Heart right ventricle (tissue), 16 donors: Measurements from ENCODE around the gene RAI1. TPM values are rescaled to one million over a fixed set of nuclear protein-coding genes. Genes with fewer than 3 reads are reported as not detected.
A peak's percentile ranks its signal among the peaks of the same experiment; 100 is the strongest.

Experiments
- ATAC-seq, 8 donors: fragments of 200-7000 bp; cut with Tn5 transposase; one replicate each; pipeline ENCODE4 v1.9.1; 2020; ENCODE audit warnings: mild to moderate bottlenecking in 8 of 8, moderate library complexity in 8 of 8, moderate number of reproducible peaks in 1 of 8
- DNase-seq, 2 donors: peaks; one replicate each; pipeline ENCODE4 v3.0.0-alpha.2; 2020
- H3K27ac ChIP-seq, 10 donors: fragments of 200-600 bp; sonication (generic) in 2 of 10; one replicate each; pipeline versions ENCODE4 v1.5.0 to v1.8.0; 2020 to 2022; ENCODE audit warnings: mild to moderate bottlenecking in 3 of 10
- H3K27me3 ChIP-seq, 7 donors: fragments of 200-600 bp; one replicate each; pipeline ENCODE4 v1.8.0; 2021 to 2022; ENCODE audit warnings: mild to moderate bottlenecking in 2 of 7
- H3K36me3 ChIP-seq, 9 donors: fragments of 200-600 bp; sonication (generic) in 1 of 9; one replicate each; pipeline versions ENCODE4 v1.5.0 to v1.8.0; 2020 to 2022; ENCODE audit warnings: mild to moderate bottlenecking in 2 of 9
- H3K4me1 ChIP-seq, 9 donors: fragments of 200-600 bp; sonication (generic) in 1 of 9; one replicate each; pipeline versions ENCODE4 v1.5.0 to v1.8.0; 2020 to 2022; ENCODE audit warnings: mild to moderate bottlenecking in 4 of 9
- H3K4me3 ChIP-seq, 10 donors: fragments of 200-600 bp; sonication (generic) in 2 of 10; one replicate each; pipeline versions ENCODE4 v1.5.0 to v1.8.0; 2020 to 2022; ENCODE audit warnings: mild to moderate bottlenecking in 7 of 10, moderate library complexity in 2 of 10
- H3K9me3 ChIP-seq, 11 donors: fragments of 200-600 bp in 10 of 11; sonication (generic) in 2 of 11; one replicate each; pipeline versions ENCODE4 v1.5.0 to v1.8.0; 2013 to 2022; ENCODE audit warnings: mild to moderate bottlenecking in 2 of 11, control low read depth in 1 of 11, moderate library complexity in 1 of 11
- WGBS, 2 donors: extraction: QIAGEN DNeasy Blood & Tissue Kit; methylation state at CpG; one replicate each; pipeline ENCODE4 v1.1.7; 2013; ENCODE audit warnings: inconsistent platforms in 1 of 2; 5-methylcytosine and 5-hydroxymethylcytosine counted together
- intact Hi-C, 10 donors: fragments of 100-400 bp; cut with DNase I; formaldehyde crosslinking; loops; one replicate each; pipeline versions ENCODE4 v1.11.1 to v1.14.2; 2022
- polyA plus RNA-seq, 2 donors: library from polyadenylated mRNA; stranded (reverse); fragments of 200-250 nt; gene quantifications; one replicate each; pipeline ENCODE4 v1.2.3, GENCODE V29; 2013
- total RNA-seq, 10 donors: library from RNA; stranded (reverse); fragmentation: NEBNext Ultra II Directional in 3 of 10; extraction: Animal tissue kit (Norgen Biotek cat#: 25700) in 3 of 10; gene quantifications; one replicate each; pipeline versions ENCODE4 v1.2.1 to v1.2.4, GENCODE V29; 2021 to 2023
- TF ChIP-seq, protein P1 (sequence below), 9 donors: fragments of 200-600 bp; sonication (generic) in 2 of 9; IDR thresholded peaks; one replicate each; pipeline versions ENCODE4 v1.5.0 to v1.8.0; 2021 to 2022; ENCODE audit warnings: antibody characterized with exemption in 9 of 9, mild to moderate bottlenecking in 5 of 9, moderate library complexity in 1 of 9
- donor health status: Arrhythmogenic right ventricular cardiomyopathy.
- donor health status: ischemic (EF 13 %, LVEDD 7.1; RV severe dilation, severe dysfunction).
- donor health status: healthy with polysubstance abuse.
- donor health status: DM: no; HTN: yes; CAD: no.
- donor health status: DM: no; HTN: no; CAD: no.
- donor health status: ischemic (EF 25% LVEDD 6.9; RV normal size, moderate dysfunction).
- donor health status: ischemic (EF 25% LVEDD 5.7; RV mildly dilated, moderate dysfunction).
- donor health status: healthy.
- donor health status: DM: yes; HTN: yes; CAD: no.
- donor health status: Ischemic cardiomyopathy.
- donor health status: ischemic (EF 35%, LVEDD 5.7; RV mildly dilated, moderate dysfunction).
- donor health status: nonischemic (EF 11% LVEDD 7.7; RV severe dilation, severe dysfunction).
- donor health status: DM: yes; HTN: yes; CAD: no.
- donor health status: PGD.
- donor health status: ischemic (EF 29% LVEDD 5.4; RV normal size, mild dysfunction).
- donor health status: nonischemic (EF 23%, LVEDD 6.1; RV moderate dilation, normal function).

The RAI1 gene
- total and polyA plus RNA-seq, 12 donors, result 13.8 to 32.0 (median 19.8) TPM

DNA sequence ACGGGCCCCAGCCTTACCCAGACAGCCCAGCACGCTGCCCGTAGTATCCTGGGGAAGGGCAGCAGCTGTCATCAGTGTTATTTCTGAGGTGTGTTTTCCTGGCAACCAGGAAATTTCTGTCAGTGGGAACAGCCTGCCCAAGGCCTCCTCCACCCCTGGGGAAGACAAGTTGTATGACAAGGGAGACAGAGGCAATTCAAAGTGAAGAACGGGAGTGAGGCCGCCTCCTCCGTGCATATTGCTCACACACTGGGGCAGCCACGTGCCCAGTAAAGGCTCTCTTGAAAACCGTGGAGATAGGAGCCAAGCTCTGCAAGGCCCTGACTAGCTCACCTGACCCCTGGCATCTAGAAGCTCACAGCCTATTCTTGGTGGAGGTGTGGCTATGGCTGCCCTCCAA is 57.6 kb downstream of the RAI1 start:
- no peaks in the 10 kb centered on the region for H3K36me3 ChIP-seq
- 35 to 36% methylated on average over 8 of the region's 8 CpGs for WGBS, 2 donors
- peaks cover 22 to 79% (median 70%) of the 10 kb centered on the region in 9 donors for H3K4me1 ChIP-seq
- no peaks in the 10 kb centered on the region for H3K9me3 ChIP-seq
- peak in 7 of 8 donors; percentile 53 to 74 (median 60) for ATAC-seq
- intact Hi-C loops, result no loop called here
- DNase-seq, result peak in 1 of 2 donors; percentile 54
- no peak overlapping the region for H3K4me3 ChIP-seq
- TF ChIP-seq, protein P1, sequence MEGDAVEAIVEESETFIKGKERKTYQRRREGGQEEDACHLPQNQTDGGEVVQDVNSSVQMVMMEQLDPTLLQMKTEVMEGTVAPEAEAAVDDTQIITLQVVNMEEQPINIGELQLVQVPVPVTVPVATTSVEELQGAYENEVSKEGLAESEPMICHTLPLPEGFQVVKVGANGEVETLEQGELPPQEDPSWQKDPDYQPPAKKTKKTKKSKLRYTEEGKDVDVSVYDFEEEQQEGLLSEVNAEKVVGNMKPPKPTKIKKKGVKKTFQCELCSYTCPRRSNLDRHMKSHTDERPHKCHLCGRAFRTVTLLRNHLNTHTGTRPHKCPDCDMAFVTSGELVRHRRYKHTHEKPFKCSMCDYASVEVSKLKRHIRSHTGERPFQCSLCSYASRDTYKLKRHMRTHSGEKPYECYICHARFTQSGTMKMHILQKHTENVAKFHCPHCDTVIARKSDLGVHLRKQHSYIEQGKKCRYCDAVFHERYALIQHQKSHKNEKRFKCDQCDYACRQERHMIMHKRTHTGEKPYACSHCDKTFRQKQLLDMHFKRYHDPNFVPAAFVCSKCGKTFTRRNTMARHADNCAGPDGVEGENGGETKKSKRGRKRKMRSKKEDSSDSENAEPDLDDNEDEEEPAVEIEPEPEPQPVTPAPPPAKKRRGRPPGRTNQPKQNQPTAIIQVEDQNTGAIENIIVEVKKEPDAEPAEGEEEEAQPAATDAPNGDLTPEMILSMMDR (IDR thresholded peaks at IDR 0.05), result no peak
- H3K27ac ChIP-seq, result peak overlapping the region in 9 of 10 donors; percentile 9 to 79 (median 64)
- H3K27me3 ChIP-seq, result no peaks in the 10 kb centered on the region

DNA sequence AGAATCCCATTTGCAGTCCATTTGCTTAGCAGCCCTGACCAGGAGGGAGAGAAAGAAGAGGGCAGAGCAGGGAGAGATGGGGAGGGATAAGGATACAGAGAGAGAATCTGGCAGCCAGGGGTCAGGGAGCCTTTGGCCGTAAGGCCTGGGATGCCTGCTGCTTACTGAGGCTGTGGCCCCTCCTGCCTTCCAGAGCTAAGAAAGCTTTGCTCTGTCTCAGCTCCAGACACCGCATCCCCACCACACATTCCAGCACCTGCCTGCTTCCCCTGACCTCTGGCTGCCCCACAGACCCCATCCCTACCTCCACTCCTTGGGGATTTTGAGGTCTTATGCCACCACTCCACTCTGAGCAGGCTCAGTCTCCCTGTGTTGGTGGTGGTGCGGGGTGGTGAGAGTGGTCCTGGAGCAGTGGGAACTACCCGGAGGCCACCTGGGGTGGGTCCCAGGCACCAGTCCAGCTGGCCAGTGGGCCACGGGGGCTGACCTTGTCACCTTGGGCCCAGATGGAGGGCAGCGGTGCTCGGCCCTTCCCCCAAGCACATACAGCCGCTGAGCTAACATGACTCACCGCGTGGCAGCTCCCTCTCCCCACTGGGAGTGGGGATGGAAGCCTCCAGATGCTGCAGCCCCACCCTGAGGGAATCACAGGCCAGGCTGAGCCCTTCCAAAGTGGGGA is 58.3 kb downstream of the RAI1 start:
- intact Hi-C loops, result loop anchor here in 1 of 10 donors (5.0 kb wide), 1 partner anchor 42 kb away; no protein-coding TSS in a partner anchor
- no peaks in the 10 kb centered on the region for H3K27me3 ChIP-seq
- DNase-seq, result no peak
- no peaks in the 10 kb centered on the region for H3K9me3 ChIP-seq
- peak; percentile 26 to 73 (median 64) for ATAC-seq
- 35 to 47% methylated on average over 10 of the region's 10 CpGs for WGBS, 2 donors
- peaks cover 22 to 81% (median 71%) of the 10 kb centered on the region in 9 donors for H3K4me1 ChIP-seq
- TF ChIP-seq, protein P1 (IDR thresholded peaks at IDR 0.05), result no peak
- peak overlapping the region in 9 of 10 donors; percentile 9 to 79 (median 64) for H3K27ac ChIP-seq
- H3K36me3 ChIP-seq, result no peaks in the 10 kb centered on the region
- no peak overlapping the region for H3K4me3 ChIP-seq

DNA sequence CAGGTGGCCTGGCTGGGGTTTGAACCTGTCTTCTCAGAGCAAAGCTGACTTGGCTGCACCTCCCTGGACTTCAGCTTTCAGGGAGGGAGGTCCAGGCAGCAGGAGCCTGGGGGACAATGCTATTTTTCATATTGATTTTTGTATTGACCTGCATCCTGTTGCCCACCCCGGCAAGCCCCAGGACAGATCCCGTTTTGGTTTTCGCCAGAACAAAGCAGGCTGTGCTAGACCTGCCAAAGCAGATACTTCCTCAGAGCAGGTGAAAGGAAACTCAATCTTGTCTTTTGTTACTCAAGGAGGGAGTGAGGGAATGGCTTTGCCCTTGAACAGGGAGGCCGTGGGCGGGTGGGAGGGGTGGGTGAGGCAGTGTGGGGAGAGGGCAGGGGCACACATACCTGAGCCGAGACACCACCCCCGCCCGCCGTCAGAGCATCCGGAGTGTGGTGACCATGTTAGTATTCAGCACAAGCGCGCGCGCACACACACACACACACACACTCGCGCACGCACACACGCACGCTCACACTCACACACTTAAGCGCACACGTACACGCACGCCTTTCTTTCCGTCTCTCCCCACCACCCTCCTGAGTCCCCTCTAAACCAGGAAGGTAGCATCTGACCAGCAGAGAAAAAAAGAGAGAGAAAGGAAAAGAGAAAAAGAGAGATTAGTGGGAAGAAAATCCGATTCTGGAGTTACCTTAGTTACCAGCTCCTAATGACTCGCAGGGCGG is 59.5 kb downstream of the RAI1 start:
- 87 to 90% methylated on average over 26 to 27 of the region's 27 CpGs for WGBS, 2 donors
- Histone ChIP-seq H3K9me3 (no peaks in the 10 kb centered on the region), H3K27me3 (no peaks in the 10 kb centered on the region), H3K4me1 (peaks cover 22 to 87% (median 73%) of the 10 kb centered on the region in 9 donors), H3K36me3 (no peaks in the 10 kb centered on the region), H3K27ac (peak overlapping the region in 4 of 10 donors; percentile 7 to 79 (median 42)), H3K4me3 (no peak overlapping the region)
- no peak for ATAC-seq
- intact Hi-C loops, result loop anchor here in 1 of 10 donors (5.0 kb wide), 1 partner anchor 43 kb away; no protein-coding TSS in a partner anchor
- DNase-seq, result no peak
- TF ChIP-seq, protein P1 (IDR thresholded peaks at IDR 0.05), result no peak

DNA sequence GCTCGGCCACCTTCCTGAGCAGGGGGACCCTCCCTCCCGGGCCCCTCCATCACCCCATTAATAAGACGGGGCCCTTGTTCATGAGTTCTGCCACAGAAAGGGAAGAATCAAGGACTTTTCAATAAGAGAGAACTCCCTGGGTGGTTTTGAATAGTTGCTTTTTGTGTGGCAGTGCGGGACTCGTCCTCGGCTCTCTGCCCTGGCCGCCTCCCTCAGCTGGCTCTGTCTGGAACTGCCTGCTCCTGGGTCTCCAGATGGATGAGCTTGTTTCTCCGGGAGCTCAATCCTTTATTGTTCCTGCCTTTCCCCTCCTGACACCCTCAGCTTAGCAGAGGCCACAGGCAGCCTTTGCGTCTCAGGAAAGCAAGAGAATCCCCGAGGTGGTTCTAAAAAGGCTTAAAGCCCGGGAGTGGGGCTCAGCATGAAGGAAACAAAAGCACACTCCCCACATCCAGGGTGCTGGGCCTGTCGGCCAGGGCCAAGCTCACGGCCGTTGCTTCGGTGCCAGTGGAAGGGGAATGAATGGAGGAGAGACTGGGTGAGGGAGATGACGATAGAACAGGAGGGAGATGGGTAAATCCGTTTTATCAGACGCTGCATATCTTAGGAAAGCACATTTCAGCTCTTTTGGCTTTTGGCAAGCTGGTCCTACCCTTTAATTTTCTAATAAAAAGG is 60.2 kb downstream of the RAI1 start:
- H3K27ac ChIP-seq, result peak overlapping the region in 6 of 10 donors; percentile 2 to 57 (median 24)
- H3K4me3 ChIP-seq, result no peak overlapping the region
- DNase-seq, result no peak
- WGBS, 2 donors, result 54 to 66% methylated on average over 18 of the region's 18 CpGs
- no peaks in the 10 kb centered on the region for H3K27me3 ChIP-seq
- TF ChIP-seq, protein P1 (IDR thresholded peaks at IDR 0.05), result peak in 5 of 9 donors; percentile 9 to 28 (median 12)
- peak in 1 of 8 donors; percentile 14 for ATAC-seq
- H3K36me3 ChIP-seq, result no peaks in the 10 kb centered on the region
- intact Hi-C loops, result loop anchor here in 1 of 10 donors (5.0 kb wide), 1 partner anchor 44 kb away; no protein-coding TSS in a partner anchor
- no peaks in the 10 kb centered on the region for H3K9me3 ChIP-seq
- peaks cover 22 to 88% (median 68%) of the 10 kb centered on the region in 9 donors for H3K4me1 ChIP-seq
